MM.1S (cell line): Measurements from ENCODE around the gene ADAMTS3.

ENCODE experiments used
- EZH2 ChIP-seq: fragments of 300-600 bp; sonication (generic); optimal IDR thresholded peaks from 2 replicates; pipeline ENCODE3; 2017; ENCODE audit warnings: low read depth, mild to moderate bottlenecking, antibody characterized with exemption, low read length, mixed read lengths
- TF ChIP-seq, protein P1 (sequence below): fragments of 300-600 bp; sonication (generic); IDR thresholded peaks from 2 replicates; pipeline ENCODE4 v1.5.1; 2016; ENCODE audit warnings: antibody characterized with exemption, low read length, mixed read lengths

DNA sequence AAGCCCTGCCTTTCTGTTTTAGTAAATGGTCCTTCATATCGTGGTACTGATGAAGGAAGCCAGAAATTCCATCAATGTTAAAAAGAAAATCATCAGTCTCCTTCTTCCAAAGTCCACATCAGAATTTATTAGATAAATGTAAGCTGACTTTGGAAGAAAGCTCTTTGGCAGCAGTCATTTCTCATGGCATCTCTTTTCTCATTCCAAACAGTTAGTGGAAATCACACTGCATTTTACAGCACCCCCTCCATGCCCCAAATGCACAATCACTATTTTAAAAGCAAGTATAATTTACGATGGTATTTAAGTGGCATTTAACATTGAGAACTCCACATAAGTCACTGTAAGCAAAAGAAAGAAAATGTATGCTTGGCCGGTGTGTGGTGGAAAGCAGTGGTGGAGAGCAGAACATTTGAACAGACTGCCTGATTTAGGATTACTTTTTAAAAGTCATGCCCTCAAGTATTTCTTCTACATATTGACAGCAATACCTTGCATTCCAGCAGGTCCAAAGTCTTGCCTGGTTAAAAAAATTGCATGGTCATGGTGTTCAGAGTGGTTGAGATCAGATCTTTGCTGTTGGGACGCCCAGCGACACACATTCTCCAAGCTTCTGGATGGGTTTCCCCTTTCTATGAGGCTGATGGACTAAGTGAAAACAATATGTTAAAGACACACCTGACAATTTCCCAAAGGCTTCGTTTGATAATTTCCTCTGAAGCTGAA is 248.6 kb downstream of the ADAMTS3 start:
- TF ChIP-seq, protein P1, sequence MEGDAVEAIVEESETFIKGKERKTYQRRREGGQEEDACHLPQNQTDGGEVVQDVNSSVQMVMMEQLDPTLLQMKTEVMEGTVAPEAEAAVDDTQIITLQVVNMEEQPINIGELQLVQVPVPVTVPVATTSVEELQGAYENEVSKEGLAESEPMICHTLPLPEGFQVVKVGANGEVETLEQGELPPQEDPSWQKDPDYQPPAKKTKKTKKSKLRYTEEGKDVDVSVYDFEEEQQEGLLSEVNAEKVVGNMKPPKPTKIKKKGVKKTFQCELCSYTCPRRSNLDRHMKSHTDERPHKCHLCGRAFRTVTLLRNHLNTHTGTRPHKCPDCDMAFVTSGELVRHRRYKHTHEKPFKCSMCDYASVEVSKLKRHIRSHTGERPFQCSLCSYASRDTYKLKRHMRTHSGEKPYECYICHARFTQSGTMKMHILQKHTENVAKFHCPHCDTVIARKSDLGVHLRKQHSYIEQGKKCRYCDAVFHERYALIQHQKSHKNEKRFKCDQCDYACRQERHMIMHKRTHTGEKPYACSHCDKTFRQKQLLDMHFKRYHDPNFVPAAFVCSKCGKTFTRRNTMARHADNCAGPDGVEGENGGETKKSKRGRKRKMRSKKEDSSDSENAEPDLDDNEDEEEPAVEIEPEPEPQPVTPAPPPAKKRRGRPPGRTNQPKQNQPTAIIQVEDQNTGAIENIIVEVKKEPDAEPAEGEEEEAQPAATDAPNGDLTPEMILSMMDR = no peak
- no peak for TF ChIP-seq EZH2
